HepG2 (cell line): ENCODE measurements around the gene LRP1-AS. TPM values are rescaled to one million over a fixed set of nuclear protein-coding genes. Genes with fewer than 3 reads are reported as not detected.

Experiments used
- AFF4 ChIP-seq: sonication (generic); formaldehyde crosslinking; IDR thresholded peaks from 2 replicates; pipeline ENCODE4 v1.4.0; 2020; ENCODE audit warnings: missing genetic modification reagents
- EED ChIP-seq: sonication (generic); formaldehyde crosslinking; IDR thresholded peaks from 2 replicates; pipeline ENCODE4 v1.5.0; 2020; ENCODE audit warnings: mild to moderate bottlenecking, missing genetic modification reagents
- GABPA ChIP-seq, 2 experiments: IDR thresholded peaks; 2 replicates each; pipeline ENCODE4 v1.6.1; 2011 to 2016; ENCODE audit warnings: low read depth in 2 of 2, low read length in 1 of 2, missing biosample characterization in 1 of 2, missing genetic modification characterization in 1 of 2
- HNF4G ChIP-seq, 2 experiments: sonication (generic) in 1 of 2; formaldehyde crosslinking in 1 of 2; IDR thresholded peaks; 2 replicates each; pipeline versions ENCODE4 v1.4.0 to v1.6.1; 2011 to 2020; ENCODE audit warnings: borderline replicate concordance in 2 of 2, low read depth in 2 of 2, mild to moderate bottlenecking in 2 of 2, low read length in 1 of 2, missing genetic modification reagents in 1 of 2, moderate library complexity in 1 of 2
- KIAA2018 ChIP-seq: sonication (generic); formaldehyde crosslinking; IDR thresholded peaks from 2 replicates; pipeline ENCODE4 v1.5.0; 2020; ENCODE audit warnings: mild to moderate bottlenecking, missing genetic modification reagents, borderline replicate concordance
- KLF13 ChIP-seq: sonication (generic); formaldehyde crosslinking; IDR thresholded peaks from 2 replicates; pipeline ENCODE4 v1.4.0; 2020; ENCODE audit warnings: mild to moderate bottlenecking, missing genetic modification reagents
- SMC3 ChIP-seq: IDR thresholded peaks from 2 replicates; pipeline ENCODE4 v1.6.1; 2011; ENCODE audit warnings: low read length, improper control_type of control experiment
- TBX2 ChIP-seq: sonication (generic); formaldehyde crosslinking; IDR thresholded peaks from 2 replicates; pipeline ENCODE4 v1.5.0; 2020; ENCODE audit warnings: missing genetic modification reagents, mild to moderate bottlenecking, borderline replicate concordance
- ZFP62 ChIP-seq: sonication (generic); formaldehyde crosslinking; IDR thresholded peaks from 2 replicates; pipeline ENCODE4 v1.4.0; 2020; ENCODE audit warnings: missing genetic modification reagents
- ZNF232 ChIP-seq: sonication (generic); formaldehyde crosslinking; IDR thresholded peaks from 2 replicates; pipeline ENCODE4 v1.4.0; 2020; ENCODE audit warnings: missing genetic modification reagents, borderline replicate concordance
- ZNF335 ChIP-seq: sonication (generic); formaldehyde crosslinking; IDR thresholded peaks from 2 replicates; pipeline ENCODE4 v1.4.0; 2020; ENCODE audit warnings: missing genetic modification reagents
- ZNF468 ChIP-seq: sonication (generic); formaldehyde crosslinking; IDR thresholded peaks from 2 replicates; pipeline ENCODE4 v1.8.0; 2022; ENCODE audit warnings: mild to moderate bottlenecking, moderate library complexity, missing genetic modification reagents
- ZUFSP ChIP-seq: sonication (generic); formaldehyde crosslinking; IDR thresholded peaks from 2 replicates; pipeline ENCODE4 v1.9.0; 2021; ENCODE audit warnings: missing genetic modification reagents, mild to moderate bottlenecking, borderline replicate concordance
- polyA plus RNA-seq, 8 experiments: library from polyadenylated mRNA; depleted of rRNA in 3 of 8; stranded (reverse) in 7 of 8; unstranded in 1 of 8; fragments of >200 nt; fragmentation: Illumina TruSeq in 4 of 8; extraction: Trizol in 4 of 8; gene quantifications; 2 replicates each; pipeline versions ENCODE4 v1.2.1 to v1.2.3, GENCODE V29; 2011 to 2016; ENCODE audit warnings: low read depth in 4 of 8, missing spikeins in 1 of 8, mixed read lengths in 1 of 8; ENCODE audit not compliant: insufficient read depth in 1 of 8
- total RNA-seq, 5 experiments: library from RNA; depleted of rRNA; stranded (reverse); fragments of >200 nt; fragmentation: Illumina TruSeq; extraction: Trizol; gene quantifications; 2 replicates each; pipeline ENCODE4 v1.2.3, GENCODE V29; 2016; ENCODE audit warnings: low read depth in 1 of 5

The LRP1-AS gene
- total and polyA plus RNA-seq, 2 of the 13 experiments (the other 11 are each of a cell fraction or from before 2014, with no cell fraction given) = 0.20 TPM; not detected in 1

- TF ChIP-seq HNF4G (IDR thresholded peaks at IDR 0.05; ENCODE audit: borderline replicate concordance, low read depth, low read length) = peak; percentile 67; the same call in 1 of the 2 replicates
- TF ChIP-seq HNF4G (CRISPR knock-in tag; IDR thresholded peaks at IDR 0.05; ENCODE audit: borderline replicate concordance, low read depth) = peak; percentile 94
- TF ChIP-seq KLF13 (CRISPR knock-in tag) = no peak
- peak; percentile 25; the same call in 1 of the 2 replicates for TF ChIP-seq ZNF335 (CRISPR knock-in tag)
- no peak for TF ChIP-seq KIAA2018 (CRISPR knock-in tag)
- TF ChIP-seq TBX2 (CRISPR knock-in tag) = peak; percentile 65
- TF ChIP-seq ZNF232 (CRISPR knock-in tag) = no peak
- TF ChIP-seq ZUFSP (CRISPR knock-in tag) = no peak
- TF ChIP-seq EED (CRISPR knock-in tag) = 0 out of 2 replicates have a peak, but pooled peaks have one; percentile 20
- no peak for TF ChIP-seq SMC3
- no peak for TF ChIP-seq ZNF468 (CRISPR knock-in tag)
- peak; percentile 57; the same call in 1 of the 2 replicates for TF ChIP-seq AFF4 (CRISPR knock-in tag)
- TF ChIP-seq ZFP62 (CRISPR knock-in tag) = no peak
- peak; percentile 38; the same call in 1 of the 2 replicates for TF ChIP-seq GABPA (IDR thresholded peaks at IDR 0.05; ENCODE audit: low read depth, low read length)
- peak; percentile 81 for TF ChIP-seq GABPA (CRISPR knock-in tag; IDR thresholded peaks at IDR 0.05; ENCODE audit: low read depth)
Observed at GRCh38 chr12:57101892-57102695, 45.3 kb downstream of the LRP1-AS start (continued).
